HUES64 (cell line): Measurements from ENCODE around the gene VPS35.
A peak's percentile ranks its signal among the peaks of the same experiment; 100 is the strongest.

ENCODE experiments used
- H3K27ac ChIP-seq: 2 replicates; pipeline ENCODE4 v1.7.0; 2013; ENCODE audit warnings: low read depth, low read length, inconsistent platforms
- H3K27me3 ChIP-seq: 2 replicates; pipeline ENCODE4 v1.6.1; 2013; ENCODE audit warnings: mild to moderate bottlenecking, low read length; ENCODE audit not compliant: insufficient read depth
- H3K36me3 ChIP-seq: 2 replicates; pipeline ENCODE4 v1.6.1; 2013; ENCODE audit warnings: mild to moderate bottlenecking, low read length; ENCODE audit not compliant: insufficient read depth
- H3K4me1 ChIP-seq: 2 replicates; pipeline ENCODE4 v1.6.1; 2013; ENCODE audit warnings: mild to moderate bottlenecking, low read length, moderate library complexity; ENCODE audit not compliant: insufficient read depth
- H3K4me3 ChIP-seq: 2 replicates; pipeline ENCODE4 v1.5.1; 2013; ENCODE audit warnings: mild to moderate bottlenecking, low read length, moderate library complexity
- H3K9ac ChIP-seq: 2 replicates; pipeline ENCODE4 v1.6.1; 2013; ENCODE audit warnings: mild to moderate bottlenecking, low read depth, low read length
- H3K9me3 ChIP-seq: 2 replicates; pipeline ENCODE4 v1.6.1; 2013; ENCODE audit warnings: low read depth, low read length; ENCODE audit not compliant: insufficient read depth
- WGBS: fragments of 150-250, 120-280 bp; methylation state at CpG from one replicate; pipeline ENCODE4 v1.1.7; 2013; ENCODE audit warnings: missing lambda C conversion rate; 5-methylcytosine and 5-hydroxymethylcytosine counted together

The VPS35 gene

GRCh38 chr16:46711106-46712058 lies 22.4 kb upstream of the VPS35 start:
- H3K4me1 ChIP-seq = no peaks in the 10 kb centered on the region
- H3K36me3 ChIP-seq = no peaks in the 10 kb centered on the region
- H3K27me3 ChIP-seq = no peaks in the 10 kb centered on the region
- 92% methylated on average over 10 of the region's 10 CpGs for WGBS
- no peak overlapping the region for H3K9ac ChIP-seq
- H3K27ac ChIP-seq = no peak overlapping the region
- H3K4me3 ChIP-seq = no peak overlapping the region
- no peaks in the 10 kb centered on the region for H3K9me3 ChIP-seq

- no peaks in the 10 kb centered on the region for H3K27me3 ChIP-seq
- no peak overlapping the region for H3K9ac ChIP-seq
- no peak overlapping the region for H3K4me3 ChIP-seq
- H3K4me1 ChIP-seq = no peaks in the 10 kb centered on the region
- no peaks in the 10 kb centered on the region for H3K9me3 ChIP-seq
- 79% methylated on average over 3 of the region's 3 CpGs for WGBS
- no peaks in the 10 kb centered on the region for H3K36me3 ChIP-seq
- no peak overlapping the region for H3K27ac ChIP-seq
These were observed 20.6 kb upstream of the VPS35 start for GRCh38 chr16:46709469-46710005.

- no peaks in the 10 kb centered on the region for H3K9me3 ChIP-seq
These were observed 17.7 kb upstream of the VPS35 start for GRCh38 chr16:46706642-46707041.

DNA sequence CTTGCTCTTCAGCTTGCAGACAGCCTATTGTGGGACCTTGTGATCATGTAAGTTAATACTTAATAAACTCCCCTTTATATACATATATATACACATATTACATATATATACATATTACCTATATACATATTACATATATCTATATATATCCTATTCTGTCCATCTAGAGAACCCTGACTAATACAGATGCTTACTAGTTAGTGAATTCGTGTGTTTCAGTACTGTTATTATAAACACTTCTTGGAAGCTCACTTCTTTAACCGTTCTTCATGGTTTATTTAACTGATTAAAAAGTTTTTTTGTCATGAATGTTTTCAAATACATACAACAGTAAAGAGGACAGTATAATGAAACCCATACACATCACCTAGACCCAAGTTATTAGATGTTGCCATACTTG lies 13.1 kb upstream of the VPS35 start:
- H3K36me3 ChIP-seq = peaks cover 42% of the 10 kb centered on the region
- no peak overlapping the region for H3K27ac ChIP-seq
- no CpG with 5 or more reads among the region's 2 CpGs for WGBS

More at GRCh38 chr16:46706642-46707041, 17.7 kb upstream of the VPS35 start:
- no peak overlapping the region for H3K27ac ChIP-seq
- no peaks in the 10 kb centered on the region for H3K27me3 ChIP-seq
- H3K4me3 ChIP-seq = no peak overlapping the region
- no CpG with 5 or more reads among the region's 1 CpG for WGBS
- H3K36me3 ChIP-seq = peaks cover 7% of the 10 kb centered on the region; the same call in 1 of the 2 replicates
- no peak overlapping the region for H3K9ac ChIP-seq
- no peaks in the 10 kb centered on the region for H3K4me1 ChIP-seq

GRCh38 chr16:46701615-46702014 lies 12.6 kb upstream of the VPS35 start:
- H3K36me3 ChIP-seq = peaks cover 46% of the 10 kb centered on the region
- WGBS = 92% methylated on average over 4 of the region's 4 CpGs
- H3K4me1 ChIP-seq = no peaks in the 10 kb centered on the region
- no peak overlapping the region for H3K27ac ChIP-seq
- H3K4me3 ChIP-seq = no peak overlapping the region
- H3K9me3 ChIP-seq = no peaks in the 10 kb centered on the region
- H3K9ac ChIP-seq = no peak overlapping the region
- no peaks in the 10 kb centered on the region for H3K27me3 ChIP-seq

More for the DNA sequence above, 13.1 kb upstream of the VPS35 start:
- no peaks in the 10 kb centered on the region for H3K4me1 ChIP-seq
- H3K9me3 ChIP-seq = no peaks in the 10 kb centered on the region
- no peak overlapping the region for H3K9ac ChIP-seq
- H3K27me3 ChIP-seq = no peaks in the 10 kb centered on the region
- H3K4me3 ChIP-seq = no peak overlapping the region

DNA sequence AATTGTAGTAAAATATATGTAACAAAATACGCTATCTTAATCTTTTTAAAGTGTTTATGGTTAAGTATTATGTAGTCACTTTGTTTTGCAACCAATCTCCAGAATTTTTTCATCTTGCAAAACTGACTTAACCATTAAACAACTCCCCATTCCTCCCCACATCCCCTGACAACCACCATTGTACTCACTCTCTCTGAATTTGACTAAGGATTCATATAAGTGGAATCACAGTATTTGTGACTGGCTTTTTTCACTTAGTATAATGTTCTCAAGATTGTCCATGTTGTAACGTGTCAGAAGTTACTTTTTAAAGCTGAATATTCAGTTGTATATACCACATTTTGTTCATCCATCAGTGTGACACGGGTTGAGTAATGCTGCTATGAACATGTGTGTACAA lies 11.1 kb upstream of the VPS35 start:
- Histone ChIP-seq H3K4me1 (no peaks in the 10 kb centered on the region), H3K4me3 (no peak overlapping the region), H3K27me3 (no peaks in the 10 kb centered on the region), H3K9me3 (no peaks in the 10 kb centered on the region), H3K27ac (no peak overlapping the region), H3K36me3 (peaks cover 61% of the 10 kb centered on the region), H3K9ac (no peak overlapping the region)
- WGBS = 93% methylated on average over 2 of the region's 3 CpGs

DNA sequence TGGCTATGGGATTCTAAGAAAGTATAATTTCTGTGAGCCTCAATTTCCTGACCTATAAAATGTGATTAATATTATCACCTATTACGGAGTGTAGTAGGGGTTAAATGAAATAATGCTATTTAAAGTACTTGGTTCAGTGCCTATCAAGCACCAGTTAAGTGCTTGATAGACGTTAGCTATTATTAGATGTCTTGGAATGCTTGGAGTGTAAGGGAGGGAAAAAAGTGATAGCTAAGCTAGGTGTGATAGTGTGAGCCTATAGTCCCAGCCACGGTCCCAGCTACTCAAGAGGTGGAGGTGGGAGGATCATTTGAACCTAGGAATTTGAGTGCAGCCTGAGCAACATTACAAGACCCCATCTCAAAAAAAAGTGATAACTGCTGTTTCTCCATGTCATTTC lies 8.0 kb upstream of the VPS35 start:
- Histone ChIP-seq H3K9me3 (no peaks in the 10 kb centered on the region), H3K36me3 (peaks cover 78% of the 10 kb centered on the region)

DNA sequence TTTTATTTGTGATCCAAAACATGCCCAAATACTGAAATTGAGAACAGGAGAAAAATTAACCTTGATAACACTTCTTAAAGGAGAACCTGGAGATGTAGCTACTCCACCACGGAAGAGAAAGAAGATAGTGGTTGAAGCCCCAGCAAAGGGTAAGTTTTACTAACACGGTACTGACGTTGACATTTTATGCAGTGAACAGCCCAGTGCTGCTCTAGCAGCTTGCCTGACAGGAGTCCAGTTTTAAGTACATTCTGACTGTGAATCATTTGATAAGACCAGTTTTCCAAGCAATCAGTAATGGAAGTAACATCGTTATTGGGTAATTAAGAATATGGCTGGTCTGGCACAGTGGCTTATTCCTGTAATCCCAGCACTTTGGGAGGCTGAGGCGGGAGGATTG lies 7.0 kb upstream of the VPS35 start:
- no peak overlapping the region for H3K4me3 ChIP-seq
- WGBS = 98% methylated on average over 5 of the region's 5 CpGs
- H3K27me3 ChIP-seq = no peaks in the 10 kb centered on the region
- peaks cover 83% of the 10 kb centered on the region for H3K36me3 ChIP-seq
- H3K9me3 ChIP-seq = no peaks in the 10 kb centered on the region
- no peak overlapping the region for H3K9ac ChIP-seq
- peaks cover 6% of the 10 kb centered on the region; the same call in 1 of the 2 replicates for H3K4me1 ChIP-seq
- no peak overlapping the region for H3K27ac ChIP-seq

More for the DNA sequence above, 8.0 kb upstream of the VPS35 start:
- no peak overlapping the region for H3K4me3 ChIP-seq
- H3K27me3 ChIP-seq = no peaks in the 10 kb centered on the region
- 94% methylated on average over 3 of the region's 3 CpGs for WGBS
- H3K27ac ChIP-seq = no peak overlapping the region
- H3K9ac ChIP-seq = no peak overlapping the region
- no peaks in the 10 kb centered on the region for H3K4me1 ChIP-seq

GRCh38 chr16:46693598-46693997 lies 4.6 kb upstream of the VPS35 start:
- Histone ChIP-seq H3K9me3 (no peaks in the 10 kb centered on the region), H3K36me3 (peaks cover 70% of the 10 kb centered on the region), H3K27ac (no peak overlapping the region), H3K4me3 (no peak overlapping the region), H3K4me1 (peaks cover 6% of the 10 kb centered on the region; the same call in 1 of the 2 replicates), H3K27me3 (no peaks in the 10 kb centered on the region), H3K9ac (no peak overlapping the region)
- 94% methylated on average over 1 of the region's 2 CpGs for WGBS

GRCh38 chr16:46691726-46692125 lies 2.7 kb upstream of the VPS35 start:
- Histone ChIP-seq H3K9ac (no peak overlapping the region), H3K27me3 (no peaks in the 10 kb centered on the region), H3K4me1 (peaks cover 20% of the 10 kb centered on the region; the same call in 1 of the 2 replicates), H3K36me3 (peaks cover 51% of the 10 kb centered on the region), H3K4me3 (peak overlapping the region; percentile 90), H3K9me3 (no peaks in the 10 kb centered on the region), H3K27ac (no peak overlapping the region)
- WGBS = 89% methylated on average over 4 of the region's 4 CpGs
